Measurements from ENCODE around the gene PRKCI.
A peak's percentile ranks its signal among the peaks of the same experiment; 100 is the strongest.

PRKCI gene

DNA sequence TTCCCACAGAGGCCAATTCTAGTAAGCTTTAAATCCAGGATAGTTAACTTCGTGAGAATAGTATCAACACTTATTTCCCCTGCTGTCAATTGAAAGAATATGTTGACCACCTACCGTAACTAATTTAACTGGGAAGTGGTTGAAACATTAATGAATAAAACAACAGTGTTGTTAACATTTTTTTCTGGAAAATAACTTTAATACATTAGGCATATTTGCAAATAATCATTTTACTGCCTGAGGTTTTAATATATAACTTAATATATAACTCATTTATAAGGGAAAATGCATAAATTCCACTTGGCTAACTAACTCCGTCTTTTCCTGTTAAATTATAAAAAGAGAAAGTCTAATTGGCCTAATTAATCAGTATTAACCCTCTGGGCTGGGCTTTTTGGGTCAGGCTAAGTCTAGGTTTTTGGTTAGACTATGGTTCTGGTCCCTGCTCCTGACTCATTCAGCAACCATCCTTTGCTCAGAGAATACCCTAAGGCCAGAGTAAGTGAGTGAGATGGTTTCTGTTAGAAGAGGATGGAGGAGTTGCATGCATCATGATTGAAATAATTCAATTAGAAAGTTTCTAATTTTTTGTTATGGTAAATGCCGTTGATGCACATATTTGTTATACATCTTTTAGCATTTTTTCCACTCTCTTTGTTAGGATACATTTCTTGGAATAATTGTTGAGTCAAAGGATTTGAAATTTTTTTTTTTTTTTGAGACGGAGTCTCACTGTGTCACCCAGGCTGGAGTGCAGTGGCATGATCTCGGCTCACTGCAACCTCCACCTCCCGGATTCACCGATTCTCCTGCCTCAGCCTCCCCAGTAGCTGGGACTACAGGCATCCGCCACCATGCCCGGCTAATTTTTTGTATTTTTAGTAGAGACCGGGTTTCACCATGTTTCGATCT, 124.5 kb downstream of the PRKCI start:
- no peak for DNase-seq

DNA sequence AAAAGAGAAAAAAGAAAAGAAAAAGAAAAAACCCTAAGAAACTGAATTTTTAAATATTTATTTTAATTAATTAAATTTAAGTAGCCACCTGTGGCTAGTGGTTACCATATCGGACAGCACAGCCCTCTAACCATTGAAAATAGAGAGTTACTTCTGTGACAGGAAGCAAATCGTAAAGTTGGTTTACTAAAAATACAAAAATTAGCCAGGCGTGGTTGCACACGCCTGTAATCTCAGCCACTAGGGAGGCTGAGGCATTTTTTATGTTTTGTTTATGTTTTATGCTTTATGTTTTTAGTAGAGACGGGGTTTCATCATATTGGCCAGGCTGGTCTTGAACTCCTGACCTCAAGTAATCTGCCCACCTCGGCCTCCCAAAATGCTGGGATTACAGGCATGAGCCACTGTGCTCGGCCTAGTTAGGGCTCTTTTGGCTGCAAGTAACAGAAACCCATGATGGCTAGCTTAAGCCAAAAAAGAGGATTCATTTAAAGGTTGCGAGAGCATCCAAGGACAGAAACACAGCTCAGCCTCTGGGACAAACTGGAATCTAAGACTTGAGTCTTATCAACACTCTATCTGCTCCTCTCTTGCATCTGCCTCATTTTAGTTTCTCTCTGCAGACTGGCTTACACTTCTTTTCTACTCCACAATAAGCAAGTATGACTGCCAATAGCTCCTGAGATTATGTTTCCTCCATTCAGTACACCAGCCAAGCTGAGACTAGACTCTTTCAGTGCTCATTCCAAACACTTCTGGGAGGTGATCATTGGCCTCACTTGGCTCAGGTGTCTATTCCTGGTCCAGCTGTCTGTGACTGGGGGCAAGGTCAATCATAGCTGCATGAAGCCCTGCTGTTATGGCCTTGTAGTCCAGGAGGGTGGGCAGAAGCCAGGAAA, 128.5 kb downstream of the PRKCI start:
- no peak for DNase-seq

DNA sequence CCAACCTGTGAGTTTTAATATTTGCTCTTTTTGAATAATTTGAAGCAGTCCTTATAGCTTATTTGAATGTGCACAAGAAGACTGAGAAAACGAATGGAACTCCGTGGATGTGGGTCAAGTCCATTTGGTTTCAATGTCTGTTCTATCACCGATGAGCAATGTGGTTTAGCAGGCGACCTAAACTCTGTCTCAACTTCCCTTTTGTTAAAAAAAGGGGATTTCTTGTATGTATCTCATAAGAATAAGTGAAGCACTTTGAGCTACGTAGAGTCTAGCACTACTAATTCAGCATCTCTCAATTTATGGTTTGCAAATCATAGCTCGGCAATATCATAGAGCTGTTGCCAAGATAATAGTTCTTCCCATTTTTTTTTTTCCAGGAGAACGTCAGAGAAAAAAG, 130.7 kb downstream of the PRKCI start:
- peak; percentile 46 for DNase-seq

DNA sequence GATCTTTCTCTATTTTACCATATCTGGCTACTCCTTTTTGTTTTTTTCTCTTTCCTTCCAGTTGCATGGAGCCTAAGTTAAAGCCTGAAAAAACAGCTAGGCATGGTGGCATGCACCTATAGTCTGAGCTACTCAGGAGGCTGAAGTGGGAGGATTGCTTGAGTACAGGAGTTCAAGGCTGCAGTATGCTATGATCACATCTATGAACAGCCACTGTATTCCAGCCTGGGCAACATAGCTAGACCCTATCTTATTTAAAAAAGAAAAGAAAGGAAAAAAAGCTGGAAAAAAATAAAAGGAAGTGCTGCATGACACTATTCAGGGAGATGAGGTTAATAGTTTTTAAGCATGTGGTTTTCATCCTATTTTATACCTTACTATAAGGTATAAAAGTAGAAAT, 131.3 kb downstream of the PRKCI start:
- no peak for DNase-seq

DNA sequence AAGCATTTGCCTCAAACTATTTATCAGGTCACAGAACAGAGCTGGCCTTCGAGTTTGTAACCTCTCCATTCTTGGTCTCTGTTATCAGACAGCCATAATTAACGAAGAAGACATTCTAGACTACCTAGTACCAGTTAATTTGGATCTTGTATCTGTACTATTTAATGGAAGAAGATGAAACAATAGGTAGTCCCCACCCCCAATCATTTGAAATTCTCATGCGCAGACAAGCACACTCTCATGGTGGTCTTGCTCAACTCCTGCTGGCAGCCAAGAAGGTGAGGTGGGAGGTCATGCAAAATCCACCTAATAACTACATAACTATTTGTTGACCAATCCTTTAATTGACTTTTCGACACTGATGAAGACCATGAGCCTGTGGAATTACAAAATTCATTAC, 132.5 kb downstream of the PRKCI start:
- DNase-seq = no peak

All from hematopoietic multipotent progenitor cell treated with erythropoietin and hydrocortisone succinate and interleukin-3 and kit ligand, for 6 days (in vitro differentiated cells).